ENCODE measurements around the gene GNAI2.
"Not testable (repeated sequence)": the region's sequence is repeated elsewhere in the genome, so short reads cannot be mapped to it uniquely, and the experiment has no call there.

GNAI2 gene

DNA sequence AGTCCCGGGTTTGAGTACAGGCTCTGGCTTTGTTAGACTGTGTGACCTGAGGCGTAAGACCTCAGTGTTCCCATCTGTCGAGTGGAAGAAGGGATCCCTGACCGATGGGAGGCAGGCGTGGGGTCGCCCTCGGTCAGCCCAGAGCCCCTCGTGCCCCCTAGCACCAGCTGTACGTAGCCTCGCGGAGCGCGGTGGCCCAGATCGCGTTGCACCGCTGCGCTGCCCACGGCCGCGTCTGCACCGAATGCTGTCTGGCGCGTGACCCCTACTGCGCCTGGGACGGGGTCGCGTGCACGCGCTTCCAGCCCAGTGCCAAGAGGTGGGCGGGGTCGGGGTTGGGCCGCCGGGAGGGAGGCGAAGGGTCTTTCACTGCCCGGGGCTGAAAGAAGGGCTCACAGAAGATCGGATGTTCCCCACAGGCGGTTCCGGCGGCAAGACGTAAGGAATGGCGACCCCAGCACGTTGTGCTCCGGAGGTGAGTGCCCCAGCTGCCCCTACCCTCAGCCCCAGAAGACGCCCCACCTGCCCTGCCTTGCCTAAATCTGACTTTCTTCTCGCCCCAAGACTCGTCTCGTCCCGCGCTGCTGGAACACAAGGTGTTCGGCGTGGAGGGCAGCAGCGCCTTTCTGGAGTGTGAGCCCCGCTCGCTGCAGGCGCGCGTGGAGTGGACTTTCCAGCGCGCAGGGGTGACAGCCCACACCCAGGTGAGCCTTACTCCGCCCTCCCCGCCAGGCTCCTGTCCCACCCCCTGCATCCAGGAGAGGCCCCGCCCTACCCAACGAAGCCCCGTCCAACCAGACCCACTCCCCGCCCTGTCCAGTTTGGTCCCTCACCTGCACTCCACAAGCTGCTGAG, 39.4 kb downstream of the GNAI2 start:
- H3K4me3 ChIP-seq (ENCODE audit: low read depth, low read length): peak overlapping the region; percentile 13

DNA sequence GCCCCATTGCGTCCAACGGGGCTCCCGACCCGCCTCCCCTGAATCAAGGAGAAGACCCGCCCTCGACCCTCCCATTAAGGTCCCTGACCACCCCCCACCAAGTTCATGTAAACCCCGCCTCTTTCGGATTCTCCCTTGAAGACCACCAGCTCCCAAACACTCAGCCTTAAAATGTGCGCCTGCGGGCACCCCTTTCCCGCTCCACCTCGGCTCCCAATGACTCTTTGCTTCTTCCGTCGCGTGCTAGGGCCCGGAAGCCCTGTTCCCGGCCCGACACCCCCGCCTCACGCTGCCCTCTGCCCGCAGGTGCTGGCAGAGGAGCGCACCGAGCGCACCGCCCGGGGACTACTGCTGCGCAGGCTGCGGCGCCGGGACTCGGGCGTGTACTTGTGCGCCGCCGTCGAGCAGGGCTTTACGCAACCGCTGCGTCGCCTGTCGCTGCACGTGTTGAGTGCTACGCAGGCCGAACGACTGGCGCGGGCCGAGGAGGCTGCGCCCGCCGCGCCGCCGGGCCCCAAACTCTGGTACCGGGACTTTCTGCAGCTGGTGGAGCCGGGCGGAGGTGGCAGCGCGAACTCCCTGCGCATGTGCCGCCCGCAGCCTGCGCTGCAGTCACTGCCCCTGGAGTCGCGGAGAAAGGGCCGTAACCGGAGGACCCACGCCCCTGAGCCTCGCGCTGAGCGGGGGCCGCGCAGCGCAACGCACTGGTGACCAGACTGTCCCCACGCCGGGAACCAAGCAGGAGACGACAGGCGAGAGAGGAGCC, 40.2 kb downstream of the GNAI2 start:
- H3K4me3 ChIP-seq (ENCODE audit: low read depth, low read length): no peak overlapping the region

DNA sequence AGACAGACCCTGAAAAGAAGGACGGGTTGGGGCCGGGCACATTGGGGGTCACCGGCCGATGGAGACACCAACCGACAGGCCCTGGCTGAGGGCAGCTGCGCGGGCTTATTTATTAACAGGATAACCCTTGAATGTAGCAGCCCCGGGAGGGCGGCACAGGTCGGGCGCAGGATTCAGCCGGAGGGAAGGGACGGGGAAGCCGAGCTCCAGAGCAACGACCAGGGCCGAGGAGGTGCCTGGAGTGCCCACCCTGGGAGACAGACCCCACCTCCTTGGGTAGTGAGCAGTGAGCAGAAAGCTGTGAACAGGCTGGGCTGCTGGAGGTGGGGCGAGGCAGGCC, 40.7 kb downstream of the GNAI2 start:
- no peak overlapping the region for H3K4me3 ChIP-seq (ENCODE audit: low read depth, low read length)

DNA sequence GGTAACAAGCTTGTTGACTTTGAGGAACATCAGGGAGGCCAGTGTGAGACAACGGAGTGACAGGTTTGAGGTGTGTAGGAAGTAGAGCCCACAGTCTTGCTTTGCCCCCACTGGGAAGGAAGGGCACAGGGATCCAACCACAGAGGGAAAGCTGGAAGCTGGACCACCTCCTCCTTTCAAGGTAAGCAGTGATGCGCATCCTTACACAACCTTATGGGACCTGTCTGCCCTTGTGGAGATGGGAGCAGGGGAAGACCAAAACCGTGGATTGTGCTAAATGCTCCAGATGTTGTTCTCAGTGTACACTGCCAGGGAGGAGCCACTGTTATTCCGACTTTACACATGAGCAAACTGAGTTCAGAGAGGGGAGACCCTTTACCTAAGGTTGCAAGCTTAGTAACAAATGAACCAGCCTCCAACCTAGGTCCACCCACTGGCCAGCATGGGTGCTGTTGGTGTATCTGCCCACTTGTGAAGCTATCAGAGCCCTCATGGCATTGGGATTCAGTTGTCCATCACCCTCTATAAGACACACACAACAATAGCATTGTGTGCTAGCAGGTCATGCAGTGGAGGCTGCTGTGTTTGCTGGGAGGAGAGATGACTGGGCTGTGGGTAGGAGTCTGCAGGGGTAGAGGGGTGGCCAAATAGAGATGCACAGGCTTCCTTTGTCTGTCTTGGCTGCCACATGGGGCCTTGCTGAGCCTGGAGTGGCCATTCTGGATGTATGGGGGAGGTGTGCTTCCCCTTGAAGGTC, 42.3 kb downstream of the GNAI2 start:
- no peak overlapping the region for H3K4me3 ChIP-seq (ENCODE audit: low read depth, low read length)

DNA sequence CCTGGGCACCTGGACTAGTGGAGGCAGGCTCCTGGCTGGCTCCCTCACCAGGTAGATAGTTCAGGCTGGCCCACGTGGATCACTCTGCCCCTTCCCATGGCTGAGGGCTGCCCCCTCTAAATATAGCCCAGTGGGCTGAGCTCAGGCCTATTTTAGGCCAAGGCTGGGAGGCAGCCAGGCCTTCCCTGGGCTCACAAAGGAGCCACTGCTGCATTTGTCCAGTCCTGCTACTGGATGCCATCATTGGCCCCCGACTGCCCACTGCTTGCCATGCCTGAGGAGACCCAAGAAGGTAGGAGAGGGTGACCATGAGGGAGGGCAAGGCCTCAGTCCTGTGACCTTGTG, 42.8 kb downstream of the GNAI2 start, which contains the start of gene LSMEM2:
LSMEM2 (plus strand) TSS at position 208 of the 345 bp plus-strand sequence; CDS start at position 235, 27 bp downstream.
- H3K4me3 ChIP-seq (ENCODE audit: low read depth, low read length): no peak within 1 kb of the TSS

DNA sequence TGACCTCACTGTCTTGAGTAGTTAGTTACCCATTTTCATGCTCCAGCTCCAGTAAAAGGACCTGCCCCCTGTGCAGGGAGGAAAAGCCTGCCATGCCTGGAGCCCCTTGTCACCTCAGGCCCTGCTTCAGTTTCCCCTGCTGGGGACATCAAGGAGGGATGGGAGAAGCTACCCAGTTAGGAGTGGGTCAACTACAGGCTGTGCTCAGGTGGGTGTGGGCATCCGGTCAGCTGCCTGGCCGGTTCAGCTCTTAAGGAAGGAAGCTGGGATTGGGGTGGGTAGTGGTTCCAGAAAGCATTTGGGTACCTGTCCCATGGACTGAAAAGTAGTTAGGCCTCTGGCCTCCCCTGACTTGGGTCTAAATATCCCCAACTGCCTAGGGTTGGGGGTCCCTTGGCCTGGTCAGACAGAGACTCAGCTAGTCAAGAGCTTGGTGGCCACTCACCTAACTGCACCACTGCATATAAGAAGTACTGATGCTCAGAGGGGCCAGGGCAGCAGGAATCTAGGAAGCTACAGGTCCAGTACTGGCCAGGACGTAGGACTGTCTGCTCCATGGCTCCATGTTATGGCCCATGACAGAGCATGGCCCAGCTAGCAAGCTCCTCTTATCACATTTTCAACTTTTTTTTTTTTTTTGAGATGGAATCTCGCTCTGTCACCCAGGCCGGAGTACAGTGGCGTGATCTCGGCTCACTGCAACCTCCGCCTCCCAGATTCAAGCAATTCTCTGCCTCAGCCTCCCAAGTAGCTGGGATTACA, 43.4 kb downstream of the GNAI2 start:
- no peak overlapping the region for H3K4me3 ChIP-seq (ENCODE audit: low read depth, low read length)

DNA sequence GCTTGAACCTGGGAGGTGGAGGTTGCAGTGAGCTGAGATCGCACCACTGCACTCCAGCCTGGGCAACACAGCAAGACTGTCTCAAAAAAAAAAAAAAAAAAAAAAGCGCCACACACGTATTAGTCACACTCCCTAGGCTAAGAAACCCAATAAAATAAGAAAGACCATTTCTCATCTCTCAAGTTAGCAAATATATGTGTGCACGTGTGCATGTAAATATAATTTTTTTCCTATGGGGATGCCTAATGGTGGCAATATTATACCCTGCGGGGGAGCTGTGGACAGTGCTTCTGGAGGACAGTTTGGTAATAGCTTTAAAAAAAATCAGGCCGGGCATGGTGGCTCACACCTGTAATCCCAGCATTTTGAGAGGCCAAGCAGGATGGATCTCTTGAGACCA, 48.1 kb downstream of the GNAI2 start:
- H3K4me3 ChIP-seq (ENCODE audit: low read depth, low read length): not testable (repeated sequence)

DNA sequence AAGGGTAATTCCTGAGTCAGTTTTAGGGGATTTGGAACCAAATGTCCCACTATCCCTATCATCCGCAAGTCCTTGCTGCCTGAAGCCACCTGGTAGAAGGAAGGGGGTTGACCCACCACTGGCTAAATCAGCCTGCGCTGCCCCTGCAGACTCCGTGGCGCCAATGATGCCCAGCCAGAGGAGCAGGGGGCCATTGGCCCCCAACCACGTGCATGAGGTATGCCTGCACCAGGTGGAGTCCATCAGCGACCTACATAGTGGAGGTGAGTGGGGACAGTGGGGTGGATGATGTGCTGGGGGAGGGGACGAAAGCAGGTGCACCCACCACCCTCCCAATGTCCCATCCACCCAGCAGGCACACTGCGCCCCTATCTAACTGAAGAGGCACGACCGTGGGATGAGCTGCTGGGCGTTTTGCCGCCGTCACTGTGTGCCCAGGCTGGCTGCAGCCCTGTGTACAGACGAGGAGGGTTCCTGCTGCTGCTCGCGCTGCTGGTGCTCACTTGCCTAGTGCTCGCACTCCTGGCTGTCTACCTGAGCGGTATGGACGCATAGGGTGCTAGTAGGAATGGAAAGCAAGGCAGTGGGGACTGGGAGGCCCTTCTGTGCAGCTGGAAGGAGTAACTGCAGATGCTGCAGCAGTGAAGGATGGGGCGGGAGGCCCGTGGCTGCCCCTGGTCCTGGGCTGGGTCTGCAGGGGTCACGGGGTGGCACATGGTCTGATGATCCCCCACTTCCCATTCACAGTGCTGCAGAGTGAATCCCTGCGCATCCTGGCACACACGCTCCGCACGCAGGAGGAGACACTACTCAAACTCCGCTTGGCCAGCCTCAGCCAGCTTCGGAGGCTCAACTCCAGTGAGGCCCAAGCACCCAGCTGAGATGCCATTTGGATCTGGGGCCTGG, 50.6 kb downstream of the GNAI2 start:
- H3K4me3 ChIP-seq (ENCODE audit: low read depth, low read length): no peak overlapping the region

DNA sequence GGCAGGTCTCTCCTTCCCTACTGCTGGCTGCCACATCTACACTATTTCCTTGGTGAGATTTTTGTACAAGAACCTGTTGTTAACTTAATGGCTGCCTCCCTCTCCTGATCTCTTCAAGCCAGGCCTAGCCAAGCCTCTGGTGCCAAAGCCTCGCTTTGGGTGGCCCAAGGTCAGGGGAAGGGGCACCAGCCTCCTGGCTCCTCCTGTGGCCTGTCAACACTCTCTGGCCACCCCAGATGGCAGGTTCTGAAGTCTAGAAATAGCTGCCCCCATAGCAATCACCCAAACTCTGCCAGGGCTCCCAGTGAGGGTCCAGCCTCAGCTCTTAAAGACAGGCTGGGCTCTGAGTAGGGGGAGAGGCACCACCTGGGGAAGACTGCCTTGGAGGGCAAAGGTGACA, 51.3 kb downstream of the GNAI2 start:
- H3K4me3 ChIP-seq (ENCODE audit: low read depth, low read length): no peak overlapping the region

DNA sequence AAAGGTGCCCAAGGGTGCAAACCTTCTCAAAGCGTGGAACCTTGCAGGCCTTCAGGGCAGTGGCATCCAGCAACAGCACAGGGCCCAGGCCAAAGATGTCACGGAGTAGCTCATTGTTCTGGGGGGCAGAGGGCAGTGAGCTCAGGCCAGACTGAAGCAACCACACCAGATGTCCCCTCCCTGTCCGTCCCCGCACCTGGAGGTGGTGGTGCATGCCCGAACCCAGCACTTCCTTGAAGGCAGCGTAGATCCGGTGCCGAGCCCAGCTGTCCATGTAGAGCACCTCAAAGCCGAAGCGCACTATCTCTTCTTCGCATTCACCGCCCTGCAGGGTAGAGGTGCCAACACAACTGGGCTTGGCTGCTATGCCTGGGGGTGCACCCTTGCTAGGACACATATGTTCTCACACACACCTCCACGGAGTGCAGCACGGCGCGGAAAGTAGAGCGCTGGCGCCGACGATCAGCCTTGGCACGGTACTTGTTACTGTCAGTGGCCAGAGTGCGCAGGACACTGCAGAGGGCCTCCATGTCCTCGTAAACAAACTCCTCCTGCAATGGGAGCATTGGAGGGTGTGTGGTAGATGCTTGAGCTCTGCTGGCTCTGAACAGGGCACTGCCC, 52.5 kb downstream of the GNAI2 start:
- no peak overlapping the region for H3K4me3 ChIP-seq (ENCODE audit: low read depth, low read length)

DNA sequence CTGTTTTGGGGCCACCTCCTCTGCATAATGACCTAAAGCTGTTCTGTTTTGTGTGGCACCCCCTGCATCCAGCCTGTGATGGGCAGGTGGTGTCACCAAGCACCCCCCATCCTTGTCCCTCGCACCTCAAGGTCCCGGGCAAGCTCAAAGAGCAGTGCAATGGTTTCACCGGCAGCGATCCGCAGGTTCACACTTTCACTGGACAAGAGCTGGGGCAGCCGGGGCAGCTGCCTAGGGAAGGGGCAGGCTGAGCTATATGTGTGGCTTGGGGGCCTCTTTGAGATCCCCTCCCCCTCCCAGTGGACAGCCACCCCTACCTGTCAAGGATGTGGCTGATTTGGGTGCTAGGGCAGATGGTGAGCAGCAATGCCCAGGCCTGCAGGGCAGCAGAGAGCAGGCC, 53.1 kb downstream of the GNAI2 start:
- no peak overlapping the region for H3K4me3 ChIP-seq (ENCODE audit: low read depth, low read length)

DNA sequence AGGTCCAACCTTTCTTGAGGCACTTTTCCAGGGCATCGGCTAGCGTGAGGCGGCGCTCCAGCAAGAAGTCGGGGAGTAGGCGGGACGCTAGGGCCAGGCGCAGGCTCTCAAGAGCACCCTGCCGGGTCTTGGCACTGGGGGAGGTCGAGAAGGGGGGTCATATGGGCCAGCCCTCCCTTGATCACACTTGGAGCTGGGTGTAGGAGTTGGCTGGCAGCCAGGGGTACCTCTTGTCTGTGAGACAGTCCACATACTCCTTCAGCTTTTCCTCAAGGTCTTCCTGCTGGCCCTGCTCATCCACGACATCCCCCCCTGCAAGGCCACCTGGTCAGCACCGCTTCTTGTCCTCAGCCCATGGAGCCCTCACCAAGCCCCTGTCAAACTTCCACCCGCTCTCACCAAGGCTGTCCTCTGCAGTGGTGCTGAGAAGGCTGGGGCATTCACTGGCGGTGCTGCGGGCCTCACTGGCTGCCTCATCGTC, 54.2 kb downstream of the GNAI2 start:
- no peak overlapping the region for H3K4me3 ChIP-seq (ENCODE audit: low read depth, low read length)

DNA sequence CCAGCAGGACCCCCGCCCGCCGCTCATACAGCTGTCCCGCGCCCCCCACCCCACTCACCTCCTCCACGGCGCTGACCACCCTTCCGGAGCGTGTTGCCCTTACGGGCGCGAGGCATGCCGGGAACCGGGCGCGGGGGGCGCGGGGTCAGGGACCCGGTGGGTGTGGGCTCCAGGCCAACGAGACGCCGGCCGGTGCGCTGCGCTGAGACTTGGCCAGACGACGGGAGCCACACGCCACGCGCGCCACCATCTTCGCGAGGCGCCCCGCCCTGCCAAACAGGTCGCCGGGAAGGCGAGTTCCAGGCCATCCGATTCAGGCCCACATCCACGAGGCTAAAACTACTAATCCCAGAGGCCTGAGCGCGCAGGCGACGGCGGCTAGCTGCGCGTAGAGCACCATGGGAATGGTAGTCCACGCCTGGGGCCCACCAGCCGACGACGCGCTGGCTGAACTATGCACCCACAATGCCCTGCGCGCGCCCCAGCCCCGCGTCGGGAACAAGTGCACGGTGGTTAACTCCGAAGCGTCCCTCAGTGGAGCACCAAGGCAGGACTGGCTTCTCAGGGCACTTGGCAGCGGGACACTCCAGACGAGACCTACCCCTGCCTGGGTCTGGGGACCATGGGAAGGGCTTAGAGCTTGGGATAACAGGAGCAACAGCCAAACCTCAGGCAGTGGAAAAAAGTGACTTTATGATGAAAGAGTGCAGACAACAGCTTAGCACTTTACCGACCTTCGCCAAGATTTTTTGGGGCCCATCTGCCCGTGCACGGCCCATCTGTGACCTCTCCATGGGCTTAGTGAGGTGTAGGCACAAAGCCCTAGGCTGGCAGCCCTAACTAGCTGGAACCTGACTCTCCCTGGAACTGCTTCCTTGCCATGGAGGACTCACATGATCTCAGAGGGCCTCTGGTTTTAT, 56.4 kb downstream of the GNAI2 start, which contains the start of gene IFRD2:
IFRD2 (minus strand) TSS at position 271 of the 920 bp plus-strand sequence; CDS start at position 116, 155 bp downstream.
- H3K4me3 ChIP-seq (ENCODE audit: low read depth, low read length): peak within 1 kb of the TSS; percentile 84

DNA sequence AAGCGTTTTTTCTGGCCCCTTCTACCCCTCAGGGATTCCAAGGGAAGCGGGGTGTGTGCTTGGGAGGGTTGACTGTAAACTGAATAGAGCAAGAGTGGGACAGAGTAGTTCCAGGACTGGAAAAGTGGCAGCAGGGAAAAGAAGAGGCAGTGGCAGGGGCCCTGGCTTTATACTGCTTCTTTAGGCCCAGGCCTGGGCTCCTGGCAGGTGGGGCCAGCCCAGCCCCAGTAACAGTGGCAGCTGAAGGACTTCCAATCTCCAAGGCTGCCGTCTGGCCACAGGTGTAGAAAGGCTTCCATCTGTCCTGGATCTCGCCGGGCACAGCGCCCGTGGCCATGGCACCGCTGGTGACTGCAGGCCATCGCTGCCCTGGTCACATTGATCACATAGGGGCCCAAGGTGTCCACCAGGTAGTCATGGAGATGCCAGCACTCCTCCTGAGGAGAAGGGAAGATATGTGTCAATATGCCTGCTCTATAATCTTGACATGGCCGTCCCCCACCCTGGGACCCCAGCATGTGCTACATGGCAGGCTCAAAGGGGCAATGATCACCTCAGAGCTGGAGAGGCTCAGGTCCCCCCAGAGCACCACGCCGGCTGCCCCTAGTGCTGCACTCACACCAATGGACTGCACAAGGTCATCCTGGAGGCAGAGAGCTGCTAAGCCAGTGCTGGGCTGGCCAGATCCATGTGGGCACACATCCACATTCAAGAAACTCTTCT, 57.2 kb downstream of the GNAI2 start:
- no peak overlapping the region for H3K4me3 ChIP-seq (ENCODE audit: low read depth, low read length)

DNA sequence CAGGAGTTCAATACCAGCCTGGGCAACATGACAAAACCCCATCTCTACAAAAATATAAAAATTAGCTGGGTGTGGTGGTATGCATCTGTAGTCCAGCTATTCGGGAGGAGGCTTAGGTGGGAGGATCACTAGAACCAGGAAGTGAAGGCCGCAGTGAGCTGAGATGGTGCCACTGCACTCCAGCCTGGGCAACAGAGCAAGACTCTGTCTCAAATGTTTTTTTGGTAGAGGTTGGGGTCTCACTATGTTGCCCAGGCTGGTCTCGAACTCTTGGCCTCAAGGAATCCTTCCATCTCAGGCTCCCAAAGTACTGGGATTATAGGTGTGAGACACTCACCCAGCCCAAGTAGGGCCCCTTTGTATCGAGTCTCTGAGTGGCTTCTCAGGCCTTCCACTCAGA, 58.1 kb downstream of the GNAI2 start:
- no peak overlapping the region for H3K4me3 ChIP-seq (ENCODE audit: low read depth, low read length)

DNA sequence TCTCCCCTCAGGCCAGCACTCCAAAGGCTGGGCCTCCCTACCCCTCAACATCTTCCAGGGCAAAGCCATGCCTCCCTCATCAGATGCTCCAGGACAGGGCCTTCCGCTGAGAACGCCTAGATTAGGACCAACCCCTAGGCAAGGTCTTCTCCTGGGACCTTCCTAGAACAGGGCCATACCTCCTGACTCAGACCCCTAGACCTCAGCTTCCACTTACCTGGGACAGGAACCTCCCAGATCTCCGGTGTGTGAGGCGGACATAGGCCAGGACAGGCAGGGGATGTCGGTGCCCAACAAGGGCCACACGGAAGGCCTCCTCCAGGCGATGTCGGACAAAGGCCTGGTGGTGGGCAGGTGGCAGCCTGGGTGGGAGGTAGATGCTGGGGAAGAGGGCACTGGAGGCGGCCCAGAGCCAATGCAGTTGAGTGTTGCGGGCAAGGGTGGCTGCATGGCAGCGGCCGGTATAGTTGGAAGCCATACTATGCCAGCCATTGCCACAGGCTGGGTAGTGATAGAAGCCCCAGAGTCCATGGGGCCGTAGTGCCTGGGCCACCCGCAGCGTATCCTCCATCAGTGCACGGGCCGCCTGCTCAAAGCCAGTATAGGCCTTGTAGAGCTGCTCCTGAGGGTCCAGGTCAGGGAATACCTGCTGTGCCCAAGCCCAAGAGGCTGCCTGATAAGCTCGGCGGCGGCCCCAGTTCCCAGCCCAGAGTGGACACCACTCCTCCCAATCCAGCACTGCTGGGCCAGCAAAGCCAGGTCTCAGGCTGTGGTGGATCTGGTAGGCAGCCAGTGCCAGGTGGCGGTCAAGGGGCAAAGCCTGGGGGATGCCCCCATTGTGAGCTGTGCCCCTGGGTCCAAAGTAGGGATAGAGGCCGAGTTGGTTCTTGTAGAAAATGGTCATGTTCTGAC, 58.7 kb downstream of the GNAI2 start:
- H3K4me3 ChIP-seq (ENCODE audit: low read depth, low read length): no peak overlapping the region

Measured in iPS-11a (cell line).